Loucy (cell line): ENCODE data around the gene TAF11L5.
"Not testable (repeated sequence)": the region's sequence is repeated elsewhere in the genome, so short reads cannot be mapped to it uniquely, and the experiment has no call there.

Source experiments
- H2AFZ ChIP-seq: fragments of 200-600 bp; sonication (generic); 2 replicates; pipeline ENCODE4 v1.6.0; 2016; ENCODE audit warnings: antibody characterized with exemption, mild to moderate bottlenecking, low read length, moderate library complexity
- H3F3A ChIP-seq: fragments of 200-600 bp; 2 replicates; pipeline ENCODE4 v1.6.0; 2016; ENCODE audit warnings: antibody characterized with exemption, low read depth, mild to moderate bottlenecking
- H3K27me3 ChIP-seq: fragments of 200-600 bp; sonication (generic); 2 replicates; pipeline ENCODE4 v1.6.1; 2014; ENCODE audit warnings: low read length, mild to moderate bottlenecking; ENCODE audit not compliant: insufficient read depth, poor library complexity, severe bottlenecking
- H3K36me3 ChIP-seq: fragments of 200-600 bp; sonication (generic); 2 replicates; pipeline ENCODE4 v1.6.1; 2016; ENCODE audit warnings: low read length; ENCODE audit not compliant: insufficient read depth
- H3K4me1 ChIP-seq: fragments of 200-600 bp; sonication (generic); 2 replicates; pipeline ENCODE4 v1.5.1; 2014; ENCODE audit warnings: low read length, mild to moderate bottlenecking; ENCODE audit not compliant: insufficient read depth, poor library complexity, severe bottlenecking
- H3K4me2 ChIP-seq: fragments of 200-600 bp; sonication (generic); 2 replicates; pipeline ENCODE4 v1.6.0; 2014; ENCODE audit warnings: antibody characterized with exemption, low read length, low read depth, mild to moderate bottlenecking; ENCODE audit not compliant: poor library complexity, severe bottlenecking
- H3K4me3 ChIP-seq: fragments of 200-600 bp; sonication (generic); 2 replicates; pipeline ENCODE4 v1.5.1; 2014; ENCODE audit warnings: low read length, mild to moderate bottlenecking, mixed read lengths; ENCODE audit not compliant: poor library complexity, severe bottlenecking
- H3K79me2 ChIP-seq: fragments of 200-600 bp; sonication (generic); 2 replicates; pipeline ENCODE4 v1.6.1; 2014; ENCODE audit warnings: low read length; ENCODE audit not compliant: insufficient read depth
- H3K9ac ChIP-seq: fragments of 200-600 bp; sonication (generic); 2 replicates; pipeline ENCODE4 v1.6.0; 2014; ENCODE audit warnings: mild to moderate bottlenecking, low read depth, low read length, moderate library complexity; ENCODE audit not compliant: poor library complexity, severe bottlenecking
- H3K9me2 ChIP-seq: fragments of 200-600 bp; sonication (generic); replicated peaks from 2 replicates; pipeline ENCODE4 v1.6.1; 2016; ENCODE audit warnings: low read depth, low read length, mixed read lengths
- H3K9me3 ChIP-seq: fragments of 200-600 bp; sonication (generic); 2 replicates; pipeline ENCODE4 v1.6.1; 2014; ENCODE audit warnings: mild to moderate bottlenecking, antibody characterized with exemption, low read length, low read depth; ENCODE audit not compliant: insufficient read depth
- H4K20me1 ChIP-seq: fragments of 200-600 bp; sonication (generic); 2 replicates; pipeline ENCODE4 v1.6.0; 2014; ENCODE audit warnings: antibody characterized with exemption, low read length, mild to moderate bottlenecking; ENCODE audit not compliant: insufficient read depth, poor library complexity, severe bottlenecking
- CTCF ChIP-seq: fragments of 200-600 bp; sonication (generic); conservative IDR thresholded peaks from 2 replicates; pipeline ENCODE4 v1.5.1; 2014; ENCODE audit warnings: mild to moderate bottlenecking, antibody characterized with exemption, low read length
- EZH2phosphoT487 ChIP-seq: fragments of 200-600 bp; IDR thresholded peaks from 2 replicates; pipeline ENCODE4 v1.6.1; 2018; ENCODE audit warnings: antibody characterized with exemption, mild to moderate bottlenecking, moderate library complexity, borderline replicate concordance

TAF11L5 gene

GRCh38 chr5:17482790-17483189 lies 42.2 kb upstream of the TAF11L5 start:
- H4K20me1 ChIP-seq: no peaks in the 10 kb centered on the region
- H3K9ac ChIP-seq: no peak overlapping the region

DNA sequence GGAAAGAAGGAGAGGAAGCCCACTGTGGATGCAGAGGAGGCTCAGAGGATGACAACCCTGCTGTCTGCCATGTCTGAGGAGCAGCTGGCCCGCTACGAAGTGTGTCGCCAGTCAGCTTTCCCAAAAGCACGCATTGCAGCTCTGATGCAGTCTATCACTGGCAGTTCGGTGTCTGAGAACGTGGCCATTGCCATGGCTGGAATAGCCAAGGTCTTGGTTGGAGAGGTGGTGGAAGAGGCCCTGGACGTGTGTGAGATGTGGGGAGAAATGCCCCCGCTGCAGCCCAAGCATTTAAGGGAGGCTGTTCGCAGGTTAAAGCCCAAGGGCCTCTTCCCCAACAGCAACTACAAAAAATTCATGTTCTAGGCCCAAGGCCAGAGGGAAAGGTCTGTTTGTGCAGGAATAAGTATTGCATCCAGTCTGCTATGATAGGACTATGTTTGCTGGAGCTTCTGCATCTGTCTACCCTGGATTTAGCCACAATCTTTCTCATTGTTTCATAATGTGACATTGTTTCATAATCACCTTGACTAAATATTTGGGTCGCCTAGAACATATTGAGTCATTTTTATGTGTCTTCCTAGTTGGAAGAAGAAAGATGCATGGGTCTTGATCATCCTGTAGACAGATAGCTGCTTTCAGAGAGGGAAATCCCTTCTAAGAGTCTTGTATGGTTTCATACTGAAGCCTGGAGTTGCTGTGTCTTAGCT lies 38.4 kb upstream of the TAF11L5 start:
- not testable (repeated sequence) for H3K9ac ChIP-seq, H3K4me3 ChIP-seq, H3K36me3 ChIP-seq, H2AFZ ChIP-seq, H3K9me2 ChIP-seq, H3K4me2 ChIP-seq, H3F3A ChIP-seq, H4K20me1 ChIP-seq, H3K79me2 ChIP-seq, H3K27me3 ChIP-seq, H3K4me1 ChIP-seq, H3K9me3 ChIP-seq

More at GRCh38 chr5:17482790-17483189, 42.2 kb upstream of the TAF11L5 start:
- Histone ChIP-seq H2AFZ (no peak overlapping the region), H3K4me2 (no peak overlapping the region), H3K9me2 (no peaks in the 10 kb centered on the region), H3F3A (no peaks in the 10 kb centered on the region), H3K36me3 (no peaks in the 10 kb centered on the region), H3K4me3 (no peak overlapping the region), H3K9me3 (no peaks in the 10 kb centered on the region), H3K27me3 (no peaks in the 10 kb centered on the region), H3K4me1 (no peaks in the 10 kb centered on the region), H3K79me2 (no peaks in the 10 kb centered on the region)
- no peak for TF ChIP-seq EZH2phosphoT487
- no peak for TF ChIP-seq CTCF

DNA sequence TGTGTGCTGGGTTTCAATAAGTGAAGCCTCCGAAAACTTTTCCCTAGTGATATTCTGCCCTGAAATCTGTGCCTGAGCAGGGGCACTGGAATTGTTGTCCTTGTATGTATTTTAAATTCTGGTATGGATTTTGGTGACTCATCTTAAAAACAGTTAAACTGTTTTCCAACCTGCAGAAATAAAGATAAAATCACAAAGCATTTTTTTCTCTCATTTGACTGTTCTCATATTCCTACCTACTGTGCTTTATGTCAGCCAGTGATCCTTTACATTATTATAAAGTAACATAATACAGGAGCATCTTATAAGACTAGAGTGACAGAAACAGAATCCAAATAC lies 37.9 kb upstream of the TAF11L5 start:
- no peaks in the 10 kb centered on the region for H3K9me3 ChIP-seq
- no peak for TF ChIP-seq EZH2phosphoT487
- no peak for TF ChIP-seq CTCF
- H3K4me3 ChIP-seq: no peak overlapping the region
- no peaks in the 10 kb centered on the region for H3F3A ChIP-seq
- no peak overlapping the region for H3K4me2 ChIP-seq
- no peak overlapping the region for H3K9ac ChIP-seq
- H4K20me1 ChIP-seq: no peaks in the 10 kb centered on the region
- H3K27me3 ChIP-seq: no peaks in the 10 kb centered on the region
- H3K4me1 ChIP-seq: no peaks in the 10 kb centered on the region
- no peaks in the 10 kb centered on the region for H3K79me2 ChIP-seq
- H2AFZ ChIP-seq: no peak overlapping the region
- no peaks in the 10 kb centered on the region for H3K36me3 ChIP-seq
- H3K9me2 ChIP-seq: no peaks in the 10 kb centered on the region

DNA sequence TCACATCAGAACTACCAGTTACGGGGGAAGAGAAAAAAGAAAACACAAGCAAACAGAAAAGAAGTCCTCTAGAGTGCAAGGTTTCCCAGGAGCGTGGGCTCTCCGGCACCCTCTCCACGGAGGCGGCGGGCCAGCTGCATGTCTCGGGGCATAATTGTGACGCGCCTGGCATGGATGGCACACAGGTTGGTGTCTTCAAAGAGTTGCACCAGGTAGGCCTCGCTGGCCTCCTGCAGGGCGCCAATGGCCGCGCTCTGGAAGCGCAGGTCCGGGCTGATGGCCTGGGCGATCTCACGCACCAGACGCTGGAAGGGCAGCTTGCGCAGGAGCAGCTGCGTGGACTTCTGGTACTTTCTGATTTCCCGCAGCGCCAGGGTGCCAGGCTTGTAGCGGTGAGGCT lies 33.8 kb upstream of the TAF11L5 start:
- H3K79me2 ChIP-seq, H3K27me3 ChIP-seq, H3K4me1 ChIP-seq, H3K9me3 ChIP-seq, H2AFZ ChIP-seq, H3K9me2 ChIP-seq, H3K36me3 ChIP-seq, H4K20me1 ChIP-seq, H3K4me2 ChIP-seq, H3K4me3 ChIP-seq, H3F3A ChIP-seq, H3K9ac ChIP-seq: not testable (repeated sequence)
